Stimulated activated CD8-positive, alpha-beta memory T cell treated with anti-CD3 and anti-CD28 coated beads, Interleukin-12 subunit alpha, Interleukin-12 subunit beta, amount 100 ng/mL, for 4 hours (primary cell): ENCODE measurements around the gene SPTBN1.

ENCODE experiments used
- DNase-seq: peaks from one replicate; pipeline ENCODE4 v3.0.0-alpha.2; 2020; ENCODE audit warnings: low read depth

SPTBN1 gene

DNA sequence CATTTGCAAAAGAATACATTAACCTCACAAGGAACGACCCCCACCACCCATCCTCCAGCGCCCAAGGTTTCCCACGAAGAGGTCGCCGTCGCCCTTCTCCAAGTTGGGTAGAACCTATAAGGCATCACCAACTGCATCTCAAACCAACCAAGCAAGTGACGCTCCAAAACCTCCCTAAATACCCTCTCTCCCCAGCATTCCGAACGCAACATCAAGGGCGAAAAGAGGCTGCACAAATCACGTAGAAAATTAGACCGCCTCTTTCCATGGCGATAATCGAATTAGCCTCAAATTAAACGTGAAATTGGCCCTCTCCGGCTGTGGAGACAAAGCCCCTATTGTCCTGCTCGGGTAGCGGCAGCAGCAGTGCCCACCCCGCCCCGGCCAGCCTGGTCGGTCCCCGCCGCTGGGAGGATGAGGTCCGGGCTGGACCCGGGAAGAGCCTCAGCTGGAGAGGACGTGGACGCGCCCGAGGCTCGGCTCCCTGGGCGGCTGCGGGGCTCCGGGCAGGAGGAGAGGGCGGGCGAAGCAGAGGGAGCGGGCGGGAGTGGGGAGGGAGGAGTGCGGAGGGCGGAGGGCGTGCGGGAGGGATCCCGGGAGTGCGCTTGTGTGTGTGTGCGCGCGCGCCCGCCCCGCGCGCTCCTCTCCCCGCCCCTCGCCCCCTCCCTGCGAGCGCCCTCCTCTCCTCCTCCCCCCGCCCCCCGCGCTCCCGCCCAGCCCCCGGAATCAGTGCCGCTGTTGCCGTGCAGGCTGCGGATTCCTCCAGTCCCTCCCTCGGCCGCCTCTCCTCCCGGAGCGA is at the start of gene SPTBN1:
SPTBN1 (plus strand) TSS at position 765 of the 799 bp plus-strand sequence. CDS start 70,092 bp downstream, outside the sequence.
- DNase-seq, result no peak

DNA sequence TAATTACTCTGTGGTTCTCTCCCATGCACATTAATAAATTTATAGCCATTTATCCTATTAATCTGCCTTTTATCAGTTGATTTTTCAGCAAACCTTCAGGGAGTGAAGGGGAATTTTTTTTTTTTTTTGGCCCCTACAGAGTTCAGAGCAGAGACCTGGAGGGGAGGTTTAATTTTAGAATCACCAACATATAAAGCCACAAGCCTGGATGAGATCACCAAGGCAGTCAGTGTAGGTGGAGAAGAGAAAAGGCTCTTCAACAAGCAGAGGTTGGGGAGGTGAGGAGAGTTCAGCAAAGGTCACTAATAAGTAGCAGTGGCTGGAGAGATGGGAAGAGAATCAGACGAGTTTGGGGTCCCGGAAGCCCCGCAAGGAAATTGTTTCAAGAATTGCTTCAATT is 48.4 kb upstream of the SPTBN1 start:
- DNase-seq, result no peak

GRCh38 chr2:54408288-54408687 is 47.8 kb upstream of the SPTBN1 start:
- no peak for DNase-seq

DNA sequence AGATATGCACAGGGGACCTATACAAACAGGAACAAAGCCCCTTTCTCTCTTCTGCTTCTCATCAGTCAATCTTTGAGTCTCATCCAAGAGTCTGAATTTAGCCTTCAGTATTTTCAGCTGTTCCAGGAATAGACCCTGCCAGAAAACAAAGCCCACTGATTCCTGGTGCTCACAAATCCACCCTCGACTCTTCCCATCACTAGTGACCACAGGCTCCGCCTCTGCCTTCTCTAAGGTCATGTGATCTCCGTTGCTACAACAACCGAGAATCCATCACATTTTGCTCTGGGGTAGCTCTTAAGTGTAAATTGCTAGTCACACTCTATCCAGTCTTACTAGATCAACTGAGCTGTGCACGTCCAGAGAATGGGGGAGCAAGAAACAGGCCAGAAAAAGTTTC is 46.4 kb upstream of the SPTBN1 start:
- DNase-seq, result no peak

GRCh38 chr2:54411801-54412354 is 44.2 kb upstream of the SPTBN1 start:
- no peak for DNase-seq

DNA sequence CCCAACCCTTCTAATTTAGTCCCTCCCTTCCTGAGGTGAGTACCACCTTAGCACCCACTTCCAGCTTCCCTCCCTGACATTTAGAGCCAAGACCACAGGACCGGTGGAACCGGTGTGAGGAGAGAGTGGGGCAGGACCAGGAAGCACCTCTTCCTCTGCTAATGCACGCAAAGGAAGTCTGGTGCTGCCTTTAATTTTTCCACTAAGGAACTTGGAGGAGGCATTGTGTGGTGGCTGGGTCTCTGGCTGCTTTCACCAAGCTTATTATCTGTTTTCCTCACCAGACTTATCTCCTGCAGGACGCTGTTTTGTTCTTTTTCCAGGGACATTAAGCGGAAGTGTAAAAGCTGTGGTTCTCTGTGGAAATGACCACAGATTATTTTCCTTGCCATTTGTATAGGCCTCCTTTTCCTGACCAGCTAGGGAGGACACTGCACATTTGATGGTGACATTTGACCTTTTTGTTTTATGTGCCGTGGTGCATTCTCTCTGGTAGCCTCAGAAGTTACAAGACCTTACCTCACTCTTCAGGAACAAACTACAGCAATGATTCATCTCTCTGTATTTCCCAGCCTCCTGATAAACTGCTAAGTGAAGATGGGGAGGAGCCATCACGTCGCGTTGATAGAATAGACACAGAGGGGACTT is 39.8 kb upstream of the SPTBN1 start:
- no peak for DNase-seq

GRCh38 chr2:54416938-54417337 is 39.2 kb upstream of the SPTBN1 start:
- no peak for DNase-seq

- no peak for DNase-seq
These were observed 38.5 kb upstream of the SPTBN1 start for GRCh38 chr2:54417577-54417976.

GRCh38 chr2:54419388-54419787 is 36.7 kb upstream of the SPTBN1 start:
- DNase-seq, result no peak

DNA sequence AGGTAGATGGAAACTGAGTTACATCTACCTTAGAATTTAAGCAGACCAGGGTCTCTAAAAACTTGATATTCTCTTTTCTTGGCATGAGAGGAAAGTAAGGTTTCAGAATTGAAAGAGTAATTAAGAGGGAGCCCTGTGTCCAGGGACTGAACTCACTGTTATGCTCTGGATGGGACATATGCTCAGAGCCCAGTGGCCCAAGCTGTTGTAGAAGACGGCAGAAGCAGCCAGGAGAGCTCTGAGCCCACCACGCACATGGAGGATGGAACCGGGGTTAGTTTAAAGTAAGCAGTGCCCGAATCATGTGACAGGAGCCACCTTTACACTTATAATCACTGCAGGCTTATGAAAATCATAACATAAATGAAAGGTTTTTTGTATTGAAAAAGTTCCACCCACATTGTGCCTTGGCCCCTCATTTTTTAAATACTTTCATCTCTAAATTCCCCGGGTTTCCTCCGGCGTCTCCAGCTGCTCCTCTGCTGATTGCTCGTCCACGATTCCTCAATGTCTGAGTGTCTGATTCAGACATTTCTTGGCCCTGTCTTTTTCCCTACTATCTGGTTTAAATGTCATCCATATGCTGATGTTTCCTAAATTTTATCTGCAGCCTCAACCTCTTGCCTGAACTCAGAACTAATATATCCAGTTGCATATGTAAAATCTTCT is 36.1 kb upstream of the SPTBN1 start:
- DNase-seq, result no peak

DNA sequence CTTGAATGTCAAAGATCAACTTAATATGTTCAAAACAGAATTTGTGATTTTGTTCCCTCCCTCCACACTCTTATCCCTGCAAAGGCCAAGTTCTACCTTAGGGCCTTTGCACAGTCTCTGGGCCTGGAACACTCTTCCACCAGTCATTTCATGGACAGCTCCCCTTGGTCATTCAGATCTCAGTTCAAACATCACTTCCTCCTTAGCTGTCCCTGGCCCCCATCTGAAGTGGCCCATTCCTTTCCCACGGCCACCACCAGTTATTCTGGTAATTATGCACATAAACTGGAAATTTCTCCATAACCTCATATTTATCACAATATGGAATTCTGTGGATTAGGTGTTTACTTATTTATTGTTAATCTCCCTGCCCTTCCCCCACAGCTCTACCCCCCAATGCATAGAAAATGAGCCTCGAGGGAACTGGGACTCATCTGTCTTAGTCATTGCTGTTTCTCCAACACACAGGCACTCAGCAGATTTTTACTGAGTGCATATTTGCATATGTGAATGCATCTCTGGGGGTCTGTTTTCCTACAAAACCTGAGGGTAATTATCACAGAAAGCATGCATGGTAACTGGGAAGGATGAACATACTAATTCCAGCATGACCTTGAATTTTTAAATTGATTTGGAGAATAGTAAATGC is 35.5 kb upstream of the SPTBN1 start:
- DNase-seq, result no peak

DNA sequence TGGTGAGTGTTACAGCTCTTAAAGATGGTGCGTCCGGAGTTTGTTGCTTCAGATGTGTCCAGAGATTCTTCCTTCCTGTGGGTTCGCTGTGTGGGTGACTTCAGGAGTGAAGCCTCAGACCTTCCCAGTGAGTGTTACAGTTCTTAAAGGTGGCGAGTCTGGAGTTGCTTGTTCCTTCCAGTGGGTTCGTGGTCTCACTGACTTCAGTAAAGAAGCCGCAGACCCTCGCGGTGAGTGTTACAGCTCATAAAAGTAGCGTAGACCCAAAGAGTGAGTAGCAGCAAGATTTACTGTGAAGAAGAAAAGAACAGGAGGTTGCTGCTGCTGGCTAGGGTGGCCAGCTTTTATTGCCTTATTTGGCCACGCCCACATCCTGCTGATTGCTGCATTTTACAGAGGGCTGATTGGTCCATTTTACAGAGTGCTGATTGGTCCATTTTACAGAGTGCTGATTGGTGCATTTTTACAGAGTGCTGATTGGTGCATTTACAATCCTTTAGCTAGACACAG is 34.0 kb upstream of the SPTBN1 start:
- DNase-seq, result no peak

GRCh38 chr2:54423213-54423612 is 32.9 kb upstream of the SPTBN1 start:
- DNase-seq, result no peak

- no peak for DNase-seq
These were observed 31.5 kb upstream of the SPTBN1 start for GRCh38 chr2:54424555-54425163.

- DNase-seq, result no peak
These were observed 27.9 kb upstream of the SPTBN1 start for GRCh38 chr2:54428108-54428831.

GRCh38 chr2:54429054-54429453 is 27.1 kb upstream of the SPTBN1 start:
- DNase-seq, result no peak

- DNase-seq, result no peak
These were observed 26.1 kb upstream of the SPTBN1 start for GRCh38 chr2:54429811-54430551.

- no peak for DNase-seq
These were observed 25.5 kb upstream of the SPTBN1 start for GRCh38 chr2:54430649-54431048.

- DNase-seq, result no peak
These were observed 23.7 kb upstream of the SPTBN1 start for GRCh38 chr2:54432251-54433015.
